ENCODE data around the gene MAP4K3.

- TF ChIP-seq POLR2AphosphoS5 (IDR thresholded peaks at IDR 0.05) (no peak), CTCF (IDR thresholded peaks at IDR 0.05) (no peak), POLR2A (IDR thresholded peaks at IDR 0.05) (no peak), EP300 (IDR thresholded peaks at IDR 0.05) (no peak)
These were observed 41.8 kb downstream of the MAP4K3 start for GRCh38 chr2:39395313-39395712.
